Measurements from ENCODE around the gene C16orf90.

- TF ChIP-seq CTCF (IDR thresholded peaks at IDR 0.05 in 4 of 5, conservative IDR thresholded peaks at IDR 0.05 in 1 of 5) (no peak), POLR2A (IDR thresholded peaks at IDR 0.05) (no peak)
Measured at GRCh38 chr16:3486506-3487215, 8.6 kb downstream of the C16orf90 start.

Measured in gastrocnemius medialis (tissue), 4 donors.